ENCODE measurements around the gene TEAD2. TPM values are rescaled to one million over a fixed set of nuclear protein-coding genes. Genes with fewer than 3 reads are reported as not detected.
"Not testable (repeated sequence)": the region's sequence is repeated elsewhere in the genome, so short reads cannot be mapped to it uniquely, and the experiment has no call there.

TEAD2 gene
- total and polyA plus RNA-seq, 10 donors: 5.8 to 24.7 (median 14.4) TPM

DNA sequence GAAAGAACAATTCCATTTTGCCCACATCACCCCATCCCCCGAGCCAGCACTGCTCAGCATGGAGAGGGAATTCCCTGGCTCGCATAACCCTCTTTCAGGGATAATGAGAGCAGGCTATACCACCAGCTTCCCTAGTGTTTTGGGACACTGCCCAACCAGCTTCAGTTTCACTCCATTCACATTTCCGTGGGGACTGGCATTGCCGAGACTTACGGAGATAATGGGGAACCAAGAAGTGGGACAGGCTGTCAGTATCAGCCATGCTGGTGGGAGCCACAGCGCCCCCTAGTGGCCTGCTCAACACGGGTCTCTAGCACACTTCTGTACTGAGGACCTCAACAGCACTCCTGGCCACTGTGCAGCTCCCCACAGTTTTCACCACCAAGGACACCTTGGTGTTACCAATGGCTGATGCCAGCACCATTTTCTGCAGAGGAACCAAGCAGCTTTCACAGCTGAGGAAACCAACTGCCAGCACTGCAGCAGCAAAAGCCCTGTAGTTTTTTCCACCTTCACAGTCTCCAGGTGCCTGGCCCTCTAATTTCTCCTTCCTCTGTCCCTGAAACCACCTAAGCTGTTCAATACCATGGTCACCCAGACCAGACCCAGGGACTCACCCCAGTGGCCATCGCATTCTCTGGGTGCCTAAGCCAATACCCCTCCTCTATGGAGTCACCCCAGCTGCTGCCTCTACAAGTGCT is 60.9 kb downstream of the TEAD2 start:
- intact Hi-C loops (cut with DNase I; ENCODE audit: low total_unique reads): no loop called here
- DNase-seq: peak; percentile 97
- peaks cover 0 to 11% (median 2%) of the 10 kb centered on the region in 8 donors for H3K9me3 ChIP-seq
- H3K4me3 ChIP-seq: peak overlapping the region in 2 of 8 donors; percentile 14 to 60
- no peaks in the 10 kb centered on the region for H3K27me3 ChIP-seq (replicated peaks in 1 of 7)
- WGBS, 5 donors: 22 to 29% (median 27%) methylated on average over 6 to 8 of the region's 8 CpGs
- peak overlapping the region in 1 of 8 donors; percentile 40 for H3K27ac ChIP-seq
- peaks cover 0 to 13% (median 10%) of the 10 kb centered on the region in 6 donors for H3K4me1 ChIP-seq
- TF ChIP-seq CTCF (IDR thresholded peaks at IDR 0.05 in 8 of 11, conservative IDR thresholded peaks at IDR 0.05 in 3 of 11): peak; percentile 53 to 92 (median 85)
- no peak for TF ChIP-seq POLR2A (IDR thresholded peaks at IDR 0.05)
- peak in 1 of 3 donors; percentile 44 for TF ChIP-seq POLR2AphosphoS5 (IDR thresholded peaks at IDR 0.05)
- no peaks in the 10 kb centered on the region for H3K36me3 ChIP-seq

GRCh38 chr19:49298653-49299052 is 63.6 kb downstream of the TEAD2 start:
- H3K4me3 ChIP-seq; DNase-seq; H3K27me3 ChIP-seq (replicated peaks in 1 of 7); H3K27ac ChIP-seq; intact Hi-C loops (cut with DNase I; ENCODE audit: low total_unique reads); H3K36me3 ChIP-seq: not testable (repeated sequence)
- Histone ChIP-seq H3K9me3 (peaks cover 0 to 11% (median 2%) of the 10 kb centered on the region in 8 donors), H3K4me1 (peaks cover 0 to 13% (median 10%) of the 10 kb centered on the region in 6 donors)
- WGBS, 5 donors: 68 to 94% (median 87%) methylated on average over 3 of the region's 3 CpGs

DNA sequence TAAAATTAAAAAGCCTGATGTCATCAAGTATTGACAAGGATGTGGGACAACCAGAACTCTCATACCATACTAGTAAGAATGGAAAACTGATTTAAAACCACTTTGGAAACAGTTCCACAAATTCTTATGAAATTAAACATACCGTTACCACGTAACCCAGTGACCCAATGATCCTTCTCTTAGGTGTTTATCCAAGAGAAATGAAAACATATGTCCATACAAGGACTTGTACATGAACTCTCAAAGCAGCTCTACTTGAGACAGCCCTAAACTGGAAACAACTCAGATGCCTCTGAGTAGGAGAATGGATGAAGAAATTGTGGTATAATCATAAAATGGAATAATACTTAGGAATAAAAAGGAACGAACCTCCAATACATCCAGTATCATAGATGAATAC is 64.8 kb downstream of the TEAD2 start:
- 88 to 94% (median 92%) methylated on average over 3 of the region's 3 CpGs for WGBS, 5 donors
- intact Hi-C loops (cut with DNase I; ENCODE audit: low total_unique reads): no loop called here
- TF ChIP-seq POLR2AphosphoS5 (IDR thresholded peaks at IDR 0.05) (no peak), CTCF (IDR thresholded peaks at IDR 0.05 in 8 of 11, conservative IDR thresholded peaks at IDR 0.05 in 3 of 11) (no peak), POLR2A (IDR thresholded peaks at IDR 0.05) (no peak)

GRCh38 chr19:49295208-49295880 is 66.9 kb downstream of the TEAD2 start:
- Histone ChIP-seq H3K36me3 (peaks cover 0 to 11% (median 0%) of the 10 kb centered on the region in 6 donors), H3K27me3 (replicated peaks in 1 of 7) (no peaks in the 10 kb centered on the region), H3K9me3 (peaks cover 0 to 3% (median 0%) of the 10 kb centered on the region in 8 donors), H3K4me3 (no peak overlapping the region), H3K27ac (no peak overlapping the region), H3K4me1 (no peaks in the 10 kb centered on the region)
- 87 to 95% (median 92%) methylated on average over 8 of the region's 8 CpGs for WGBS, 5 donors
- intact Hi-C loops (cut with DNase I; ENCODE audit: low total_unique reads): no loop called here
- DNase-seq: no peak
- TF ChIP-seq POLR2A (IDR thresholded peaks at IDR 0.05) (no peak), POLR2AphosphoS5 (IDR thresholded peaks at IDR 0.05) (no peak), CTCF (IDR thresholded peaks at IDR 0.05 in 8 of 11, conservative IDR thresholded peaks at IDR 0.05 in 3 of 11) (no peak)

More for the DNA sequence above, 64.8 kb downstream of the TEAD2 start:
- DNase-seq: no peak
- peaks cover 0 to 3% (median 0%) of the 10 kb centered on the region in 8 donors for H3K9me3 ChIP-seq
- no peak overlapping the region for H3K27ac ChIP-seq
- H3K27me3 ChIP-seq (replicated peaks in 1 of 7): no peaks in the 10 kb centered on the region
- H3K4me1 ChIP-seq: peaks cover 0 to 13% (median 10%) of the 10 kb centered on the region in 6 donors
- H3K4me3 ChIP-seq: no peak overlapping the region
- peaks cover 0 to 11% (median 0%) of the 10 kb centered on the region in 6 donors for H3K36me3 ChIP-seq
